GM18873 (cell line): ENCODE data around the gene CD72.
"Not testable (repeated sequence)": the region's sequence is repeated elsewhere in the genome, so short reads cannot be mapped to it uniquely, and the experiment has no call there.

ENCODE experiments used
- ATAC-seq: cut with Tn5 transposase; IDR thresholded peaks from one replicate; pipeline ENCODE4 v1.9.1; 2021; ENCODE audit warnings: mild to moderate bottlenecking, moderate library complexity, moderate number of reproducible peaks; ENCODE audit not compliant: unreplicated experiment, low FRiP score

Gene CD72

DNA sequence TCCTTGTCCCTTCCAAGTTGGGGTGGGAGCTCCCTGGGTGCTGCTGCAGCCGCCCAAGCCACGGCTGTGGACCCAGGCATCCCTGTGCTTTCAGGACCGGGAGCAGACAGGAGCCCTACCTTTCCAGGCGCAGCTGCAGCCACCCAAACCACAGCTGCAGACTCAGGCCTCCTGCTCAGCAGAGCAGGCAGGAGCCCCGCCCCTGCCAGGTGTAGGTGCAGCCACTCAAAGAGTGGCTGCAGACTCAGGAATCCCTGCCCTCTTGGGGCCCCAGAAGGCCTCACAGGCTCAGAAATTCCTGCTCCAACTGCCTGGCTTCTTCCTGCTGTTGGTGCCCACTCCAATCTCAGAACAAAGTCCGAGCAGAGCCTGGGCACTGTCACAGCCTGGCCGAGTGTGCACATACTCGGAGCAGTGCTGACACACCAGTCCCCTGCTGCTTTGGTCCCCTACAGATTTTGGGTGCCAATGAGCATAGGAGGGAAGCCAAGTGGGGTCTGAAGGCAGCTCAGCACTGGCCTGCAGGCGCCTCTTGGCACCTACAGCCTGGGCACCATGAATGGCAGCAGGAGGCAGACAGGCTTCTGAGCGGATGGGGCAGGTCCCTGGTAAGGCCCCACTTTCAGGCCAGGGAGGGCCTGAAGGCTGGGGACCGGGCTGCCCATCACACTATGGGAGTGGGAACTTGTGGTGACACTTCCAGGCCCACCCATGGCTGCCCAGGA lies 19.2 kb downstream of the CD72 start:
- no peak for ATAC-seq

DNA sequence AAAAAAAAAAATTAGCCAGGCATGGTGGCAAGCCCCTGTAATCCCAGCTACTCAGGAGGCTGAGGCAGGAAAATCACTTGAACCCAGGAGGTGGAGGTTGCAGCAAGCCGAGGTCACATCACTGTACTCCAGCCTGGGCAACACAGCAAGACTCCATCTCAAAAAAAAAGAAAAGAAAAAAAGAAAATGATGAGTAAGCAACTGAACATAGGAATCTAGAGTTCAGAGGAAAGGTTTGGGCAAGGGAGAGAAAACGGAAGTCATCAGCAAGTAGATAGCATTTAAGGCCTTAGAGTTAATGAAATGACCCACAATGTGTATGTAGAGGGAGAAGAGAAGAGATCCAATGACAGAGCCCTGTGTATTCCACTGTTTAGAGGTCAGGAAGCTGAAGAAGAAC lies 21.3 kb downstream of the CD72 start:
- not testable (repeated sequence) for ATAC-seq

DNA sequence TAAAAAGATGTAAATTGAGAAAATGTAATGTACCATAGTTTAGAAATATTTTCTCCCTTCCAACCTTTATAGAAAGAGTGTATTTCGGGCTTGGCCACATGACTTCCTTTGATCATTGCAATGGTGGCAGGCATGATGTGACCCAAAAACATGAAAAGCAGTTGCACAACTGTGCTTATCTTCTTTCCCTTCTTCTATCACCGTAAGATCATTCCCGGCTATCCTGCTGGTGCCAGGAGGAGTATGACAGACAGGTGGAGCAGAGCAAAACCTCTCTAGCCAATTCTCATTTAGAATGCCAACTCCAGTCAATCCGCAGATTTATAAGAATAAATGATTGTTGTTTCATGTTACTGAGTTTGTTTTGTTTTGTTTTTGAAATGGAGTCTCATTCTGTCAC lies 23.7 kb downstream of the CD72 start:
- ATAC-seq: no peak

DNA sequence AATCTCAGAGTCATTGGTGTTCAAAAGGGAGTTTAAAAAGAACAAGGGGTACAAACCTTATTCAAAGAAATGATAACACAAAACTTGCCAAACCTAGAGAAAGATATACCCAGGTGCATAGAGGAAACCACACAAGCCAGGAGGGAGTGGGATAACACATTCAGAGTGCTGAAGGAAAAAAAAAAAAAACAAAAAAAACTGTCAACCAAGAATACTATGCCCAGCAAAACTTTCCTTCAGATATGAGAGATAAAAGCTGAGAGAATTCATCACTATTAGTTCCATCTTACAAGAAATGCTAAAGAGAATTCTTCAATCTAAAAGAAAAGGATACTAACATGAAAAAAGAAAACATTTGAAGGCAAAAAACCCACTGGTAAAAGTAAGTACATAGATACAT lies 24.6 kb downstream of the CD72 start:
- ATAC-seq: no peak

DNA sequence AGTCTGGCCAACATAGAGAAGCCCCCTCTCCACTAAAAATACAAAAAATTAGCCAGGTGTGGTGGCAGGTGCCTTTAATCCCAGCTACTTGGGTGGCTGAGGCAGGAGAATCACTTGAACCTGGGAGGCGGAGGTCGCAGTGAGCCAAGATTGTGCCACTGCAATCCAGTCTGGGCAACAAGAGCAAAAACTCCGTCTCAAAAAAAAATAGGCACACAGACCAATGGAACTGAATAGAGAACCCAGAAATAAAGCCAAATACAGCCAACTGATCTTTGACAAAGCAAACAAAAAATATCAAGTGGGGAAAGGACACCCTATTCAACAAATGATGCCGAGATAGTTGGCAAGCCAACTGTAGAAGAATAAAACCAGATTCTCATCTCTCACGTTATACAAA lies 29.7 kb downstream of the CD72 start:
- not testable (repeated sequence) for ATAC-seq

DNA sequence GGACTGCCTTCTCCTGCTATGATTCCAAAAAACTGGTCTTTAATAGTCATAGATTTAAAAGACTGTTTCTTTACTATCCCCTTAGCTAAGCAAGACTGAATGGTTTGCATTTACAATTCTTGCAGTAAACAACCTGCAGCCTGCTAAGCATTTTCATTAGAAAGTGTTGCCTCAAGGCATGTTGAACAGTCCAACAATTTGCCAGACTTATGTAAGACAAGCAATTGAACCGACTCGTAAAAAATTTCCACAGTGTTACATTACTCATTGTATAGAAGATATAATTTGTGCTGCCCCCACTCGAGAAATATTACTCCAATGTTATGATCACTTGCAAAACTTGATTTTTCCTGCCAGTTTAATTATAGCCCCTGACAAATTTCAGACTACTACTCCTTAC lies 33.5 kb downstream of the CD72 start:
- ATAC-seq: not testable (repeated sequence)

DNA sequence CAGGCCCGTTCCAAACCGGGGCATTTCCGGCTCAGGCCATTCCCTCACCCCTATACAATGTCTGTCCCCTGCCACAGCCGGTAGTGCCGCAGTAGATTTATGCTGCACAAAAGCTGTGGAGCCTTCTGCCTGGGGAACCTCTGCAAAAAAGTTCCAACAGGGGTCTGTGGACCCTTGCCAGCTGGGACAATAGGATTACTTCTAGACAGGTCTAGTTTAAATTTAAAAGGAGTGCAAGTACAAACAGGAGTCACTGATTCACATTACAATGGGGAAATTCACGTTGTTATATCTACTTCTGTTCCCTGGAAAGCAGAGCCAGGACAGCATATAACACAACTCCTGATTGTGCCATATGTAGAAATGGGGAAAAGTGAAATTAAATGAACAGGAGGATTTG lies 34.7 kb downstream of the CD72 start:
- ATAC-seq: not testable (repeated sequence)

DNA sequence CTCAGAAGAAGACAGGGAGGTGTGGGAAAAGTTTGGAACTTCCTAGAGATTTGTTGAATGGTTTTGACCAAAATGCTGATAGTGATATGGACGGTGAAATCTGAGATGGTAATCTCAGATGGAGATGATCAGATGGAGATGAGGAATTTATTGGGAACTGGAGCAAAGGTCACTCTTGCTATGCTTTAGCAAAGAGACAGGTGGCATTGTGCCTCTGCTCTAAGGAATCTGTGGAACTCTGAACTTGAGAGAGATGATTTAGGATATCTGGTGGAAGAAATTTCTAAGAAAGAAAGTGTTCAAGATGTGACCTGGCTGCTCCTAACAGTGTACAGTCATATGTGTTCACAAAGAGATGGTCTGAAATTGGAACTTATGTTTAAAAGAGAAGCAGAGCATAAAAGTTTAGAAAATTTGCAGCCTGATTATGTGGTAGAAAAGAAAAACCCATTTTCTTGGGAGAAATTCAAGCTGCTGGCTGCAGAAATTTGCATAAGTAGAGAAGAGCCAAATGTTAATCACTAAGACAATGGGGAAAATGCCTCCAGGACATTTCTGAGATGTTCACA lies 38.5 kb downstream of the CD72 start:
- ATAC-seq: not testable (repeated sequence)

DNA sequence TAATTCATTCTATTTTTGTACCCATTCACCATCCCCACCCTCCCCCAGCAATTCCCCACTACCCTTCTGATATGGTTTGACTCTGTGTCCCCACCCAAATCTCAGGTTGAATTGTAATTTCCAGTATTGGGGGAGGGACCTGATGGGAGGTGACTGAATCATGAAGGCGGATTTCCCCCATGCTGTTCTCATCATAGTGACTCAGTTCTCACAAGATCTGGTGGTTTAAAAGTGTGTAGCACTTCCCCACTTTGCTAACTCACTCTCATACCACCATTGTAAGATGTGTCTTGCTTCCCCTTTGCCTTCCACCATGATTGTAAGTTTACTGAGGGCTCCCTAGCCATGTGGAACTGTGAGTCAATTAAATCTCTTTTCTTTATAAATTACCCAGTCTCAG lies 39.1 kb downstream of the CD72 start:
- no peak for ATAC-seq

DNA sequence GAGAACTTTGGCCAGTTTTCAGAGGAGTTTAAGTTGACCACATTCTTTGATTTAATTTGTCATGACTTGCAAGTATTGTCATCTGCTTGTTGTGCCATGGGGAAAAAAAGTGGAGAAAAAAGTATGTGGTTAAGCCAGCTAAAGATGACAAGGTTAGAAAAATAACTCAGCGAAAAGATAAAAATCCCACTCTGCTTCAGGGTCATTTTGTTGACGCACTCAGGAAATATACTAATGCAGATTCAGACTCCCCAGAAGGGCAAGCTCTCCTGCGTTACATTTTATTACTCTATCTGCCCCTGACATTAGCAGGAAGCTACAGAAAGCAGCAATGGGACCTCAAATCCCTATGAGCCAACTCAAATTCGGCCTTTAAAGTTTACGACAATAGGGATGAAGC lies 40.7 kb downstream of the CD72 start:
- ATAC-seq: no peak

DNA sequence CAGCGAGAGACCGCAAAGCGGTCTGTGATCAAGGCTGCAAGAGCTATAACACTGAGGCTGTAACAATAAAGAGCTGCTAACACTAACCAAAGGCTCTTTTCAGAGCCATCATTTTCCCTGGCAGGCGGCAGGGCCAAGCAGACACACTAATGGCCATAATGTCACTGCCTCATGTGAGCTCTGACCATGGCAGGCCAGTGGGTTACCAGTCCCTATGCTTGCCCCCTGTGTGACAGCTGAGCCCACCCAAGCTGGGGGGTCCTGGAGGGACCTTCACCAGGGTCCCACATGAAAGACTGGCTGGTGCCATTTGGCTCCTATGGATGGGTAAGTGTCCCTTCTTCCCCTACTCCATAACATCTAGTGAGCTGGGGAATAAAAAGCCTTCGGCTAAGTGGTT lies 42.7 kb downstream of the CD72 start:
- ATAC-seq: no peak

DNA sequence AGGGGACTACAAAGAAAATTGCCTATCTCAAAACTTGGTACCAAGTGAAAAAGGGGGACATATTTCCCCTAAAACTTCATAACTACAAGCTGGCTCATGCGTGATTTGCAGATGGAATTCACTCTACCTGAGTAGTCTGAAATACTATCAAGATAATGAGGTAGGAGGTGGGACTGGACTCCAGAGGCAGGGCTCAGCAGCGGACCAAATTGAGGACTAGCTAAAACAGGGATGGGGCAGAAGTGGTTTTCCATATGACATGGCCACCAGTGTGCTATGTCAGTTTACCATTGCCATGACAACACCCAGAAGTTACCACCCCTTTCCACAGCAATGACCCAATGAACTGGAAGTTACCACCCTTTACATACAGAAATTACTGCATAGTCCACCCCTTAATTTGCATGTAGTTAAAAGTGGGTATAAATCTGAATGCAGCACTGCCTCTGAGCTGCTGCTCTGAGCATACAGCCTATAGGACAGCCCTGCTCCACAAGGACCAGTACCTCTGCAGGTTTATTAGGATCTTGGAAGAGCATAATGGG lies 43.6 kb downstream of the CD72 start:
- ATAC-seq: no peak

DNA sequence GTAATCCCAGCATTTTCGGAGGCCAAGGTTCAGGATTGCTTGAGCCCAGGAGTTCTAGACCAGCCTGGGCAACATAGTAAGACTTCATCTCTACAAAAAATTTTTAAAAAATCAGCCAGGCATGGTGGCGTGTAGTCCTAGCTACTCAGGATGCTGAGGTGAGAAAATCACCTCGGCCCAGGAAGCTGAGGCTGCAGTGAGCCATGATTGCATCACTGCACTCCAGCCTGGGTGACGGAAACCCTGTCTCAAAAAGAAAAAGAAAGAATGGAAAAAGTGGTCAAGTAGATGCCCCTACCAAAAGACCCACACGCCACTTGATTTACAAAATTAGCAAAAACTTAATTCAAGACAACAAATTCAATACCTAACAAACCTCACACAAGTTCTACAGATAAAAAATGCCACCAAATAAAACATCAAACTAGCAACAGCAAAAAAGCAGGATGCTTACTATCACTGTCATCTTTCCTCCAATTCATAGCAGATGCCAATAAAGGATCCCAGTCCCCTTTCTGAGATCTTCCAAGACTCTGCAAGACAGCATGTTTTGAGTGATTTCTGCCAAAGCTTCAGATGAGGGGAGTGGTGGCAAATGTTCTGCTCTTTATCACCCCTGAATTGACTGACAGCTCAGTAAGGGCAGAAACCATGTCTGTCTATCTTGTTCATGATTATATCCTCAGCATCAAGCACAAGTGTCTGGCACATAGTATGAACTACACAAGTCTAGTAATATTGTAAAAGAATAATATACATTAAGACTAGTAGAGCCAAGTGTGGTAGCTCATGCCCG lies 47.3 kb downstream of the CD72 start:
- ATAC-seq: no peak

DNA sequence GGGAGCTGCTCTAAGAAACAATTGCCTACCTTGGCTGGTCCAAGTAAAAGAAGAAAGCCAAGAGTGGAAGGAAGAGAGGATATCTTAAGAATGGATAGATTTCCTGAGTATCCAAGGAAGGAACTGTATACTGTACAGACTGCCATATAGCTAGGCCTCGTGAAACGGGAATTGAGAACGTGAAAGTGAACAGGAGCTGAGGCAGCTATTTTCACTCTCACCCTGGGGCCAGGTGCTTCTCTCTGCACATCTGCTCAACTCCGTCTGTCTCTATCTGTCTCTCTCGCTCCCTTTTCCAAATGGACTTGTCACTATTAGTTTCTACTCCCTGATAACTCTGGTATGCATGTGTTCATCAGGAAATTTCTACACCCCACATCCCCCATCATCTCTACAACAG lies 49.0 kb downstream of the CD72 start:
- ATAC-seq: no peak

DNA sequence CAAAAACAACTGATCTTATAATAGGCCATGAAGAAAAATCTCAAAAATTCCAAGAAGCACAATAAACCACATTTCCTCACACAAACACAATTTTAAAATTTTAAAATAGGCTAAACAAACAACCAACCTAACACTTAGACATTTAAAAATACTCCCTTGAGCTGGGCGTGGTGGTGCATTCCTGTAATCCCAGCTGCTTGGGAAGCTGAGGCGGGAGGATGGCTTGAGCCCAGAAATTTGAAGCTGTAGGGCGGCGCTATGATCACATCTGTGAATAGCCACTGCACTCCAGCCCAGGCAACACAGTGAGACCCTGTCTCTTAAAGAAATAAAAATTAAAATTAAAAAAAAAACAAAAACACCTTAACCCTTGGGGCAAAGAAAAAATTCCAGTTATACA lies 50.0 kb downstream of the CD72 start:
- no peak for ATAC-seq

DNA sequence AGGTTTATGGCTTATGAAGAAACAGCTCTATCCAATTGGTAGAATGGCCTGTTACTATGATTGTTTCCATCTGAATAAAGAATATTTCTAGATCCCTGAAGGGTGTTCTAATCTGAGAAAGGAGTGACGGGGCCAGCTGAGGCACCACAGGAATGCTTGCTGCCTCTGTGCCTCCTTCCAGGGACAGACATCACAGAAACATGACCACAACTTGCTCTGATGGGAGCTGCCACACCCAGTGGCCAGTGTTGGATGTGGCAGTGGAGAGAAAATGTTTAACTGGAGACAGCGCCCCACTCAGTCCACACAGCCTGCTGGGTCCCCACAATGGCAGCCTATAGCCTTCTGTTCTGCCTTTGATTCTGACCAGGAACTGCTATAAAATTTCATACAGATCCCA lies 51.8 kb downstream of the CD72 start:
- no peak for ATAC-seq

DNA sequence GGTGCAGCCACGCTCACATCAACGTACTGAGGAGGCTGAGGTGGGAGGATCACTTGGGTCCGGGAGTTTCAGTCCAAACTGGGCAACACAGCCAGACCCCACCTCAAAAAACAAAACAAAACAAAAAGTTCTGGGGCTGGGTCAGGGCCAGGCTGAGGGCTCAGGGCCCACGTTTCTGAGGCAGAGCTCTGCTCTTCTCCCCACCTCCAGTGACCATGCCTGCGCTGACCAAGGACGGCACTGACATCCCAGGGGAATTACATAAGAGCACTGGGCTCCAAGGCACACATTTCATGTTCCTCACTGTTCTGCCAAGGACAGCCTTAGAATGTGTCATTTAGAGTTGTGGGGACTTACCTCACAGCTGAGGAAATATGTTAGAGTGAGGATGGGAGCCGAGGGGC lies 53.6 kb downstream of the CD72 start:
- ATAC-seq: no peak

DNA sequence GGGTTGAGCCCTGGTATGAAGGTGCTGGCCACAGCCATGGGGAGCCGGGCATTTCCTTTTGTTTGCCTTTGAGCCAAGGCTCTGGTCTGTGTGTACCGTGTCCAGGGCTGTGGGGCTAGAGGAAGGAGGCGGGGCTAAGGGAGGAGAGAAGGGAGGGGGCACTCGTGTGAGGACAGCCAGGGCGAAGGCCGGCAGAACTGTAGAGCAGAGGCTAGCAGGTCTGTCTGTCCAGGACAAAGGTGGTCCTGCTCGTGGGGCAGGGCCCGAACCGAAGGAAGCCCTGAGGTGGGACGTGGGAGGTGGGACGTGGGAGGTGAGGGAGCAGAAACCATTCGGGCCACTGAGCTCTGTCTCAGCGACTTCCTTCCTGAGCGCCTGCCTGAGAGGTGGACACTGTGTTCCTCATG lies 54.4 kb downstream of the CD72 start:
- no peak for ATAC-seq

DNA sequence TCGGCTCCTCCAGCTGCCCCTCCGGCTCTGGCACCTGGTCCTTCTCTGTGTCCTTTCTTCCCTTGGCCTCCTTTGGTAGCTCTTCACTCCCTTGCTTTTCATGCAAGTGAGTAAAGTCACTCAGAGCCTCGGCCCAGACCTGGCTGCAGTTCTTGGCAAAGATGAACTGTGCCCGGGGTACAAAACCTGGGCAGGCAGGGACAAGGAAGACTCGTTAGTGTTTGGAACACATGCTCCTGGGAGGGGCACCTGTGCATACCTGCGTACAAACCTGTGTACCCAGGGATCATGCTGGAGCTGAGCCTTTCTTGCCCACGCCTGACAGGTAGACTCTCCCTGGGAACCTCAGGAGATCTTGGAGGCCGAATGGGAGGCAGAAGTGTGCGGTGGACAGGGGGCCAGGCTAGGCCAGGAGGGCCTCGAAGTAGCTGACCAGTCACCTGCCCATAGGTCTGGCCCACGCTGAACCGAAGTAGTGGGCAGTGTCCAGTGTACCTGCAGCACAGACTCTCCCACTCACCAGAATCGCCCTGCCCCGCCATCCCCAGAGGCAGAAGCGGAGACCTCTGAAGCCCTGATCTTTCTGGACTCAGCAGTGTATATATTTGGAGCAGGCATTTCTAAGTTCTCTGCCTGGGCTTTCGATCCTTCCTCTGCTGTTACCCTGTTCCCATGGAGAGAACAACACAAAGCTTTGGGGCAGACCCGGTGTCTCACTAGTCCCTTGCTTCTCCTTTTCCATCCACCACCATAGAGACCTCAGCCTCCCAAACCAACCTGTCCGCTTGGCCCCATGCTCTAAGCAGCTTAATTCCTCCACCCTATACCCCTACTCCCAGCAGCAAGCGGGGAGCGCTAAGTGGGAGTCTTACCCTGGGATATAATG lies 55.1 kb downstream of the CD72 start:
- no peak for ATAC-seq

DNA sequence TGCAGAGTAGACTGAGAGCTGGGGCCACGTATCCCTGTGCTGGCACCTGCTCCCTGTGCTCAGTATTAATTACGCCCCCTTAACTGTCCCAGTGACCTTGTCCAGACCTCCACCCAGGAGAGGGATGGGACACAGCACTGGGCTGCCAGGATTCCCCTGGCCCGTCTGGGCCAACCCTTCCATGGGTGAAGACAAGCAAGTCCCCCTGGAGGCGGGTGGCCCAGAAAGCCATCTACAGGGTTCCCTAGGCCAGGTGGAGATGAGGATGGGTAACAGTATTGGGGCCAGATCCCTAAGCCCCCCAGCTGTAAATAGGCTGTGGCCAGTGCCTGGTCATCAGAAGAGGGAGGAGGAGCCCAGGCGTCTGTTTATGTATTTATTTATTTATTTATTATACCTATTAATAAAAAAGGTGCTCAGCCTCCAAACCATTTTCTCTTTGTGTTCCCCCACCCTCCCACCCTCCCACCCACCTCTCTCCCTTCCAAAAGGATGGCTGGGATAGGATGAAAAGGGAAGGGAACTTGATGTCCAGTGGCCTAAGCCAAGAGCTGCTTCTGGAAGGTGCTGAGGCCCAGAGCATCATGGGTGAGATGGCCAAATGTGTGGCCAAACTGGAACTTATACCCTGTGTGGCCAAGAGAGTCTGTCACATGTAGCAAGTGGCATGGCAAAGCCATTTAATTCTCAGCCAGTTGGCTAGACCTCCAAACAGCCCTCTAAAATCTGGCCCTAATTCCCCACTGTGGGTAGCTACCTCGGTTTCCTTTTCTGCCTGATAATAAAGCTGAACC lies 56.5 kb downstream of the CD72 start:
- ATAC-seq: no peak
